ENCODE results near the gene GAS7.

Gene GAS7

GRCh38 chr17:9973669-9974447, 224.5 kb downstream of the GAS7 start:
- DNase-seq: no peak

GRCh38 chr17:9971991-9972390, 226.4 kb downstream of the GAS7 start:
- no peak for DNase-seq

GRCh38 chr17:9969301-9969935, 229.0 kb downstream of the GAS7 start:
- no peak for DNase-seq

GRCh38 chr17:9968881-9969280, 229.5 kb downstream of the GAS7 start:
- no peak for DNase-seq

GRCh38 chr17:9968008-9968407, 230.4 kb downstream of the GAS7 start:
- DNase-seq: no peak

GRCh38 chr17:9959377-9959981, 238.9 kb downstream of the GAS7 start:
- DNase-seq: no peak

- DNase-seq: no peak
Measured at GRCh38 chr17:9958586-9959281, 239.7 kb downstream of the GAS7 start.

GRCh38 chr17:9957244-9957643, 241.2 kb downstream of the GAS7 start:
- DNase-seq: no peak

- DNase-seq: no peak
Measured at GRCh38 chr17:9956474-9957131, 241.8 kb downstream of the GAS7 start.

- DNase-seq: no peak
Measured at GRCh38 chr17:9953492-9953891, 244.9 kb downstream of the GAS7 start.

GRCh38 chr17:9951803-9952202, 246.6 kb downstream of the GAS7 start:
- no peak for DNase-seq

- no peak for DNase-seq
Measured at GRCh38 chr17:9948928-9949327, 249.5 kb downstream of the GAS7 start.

- no peak for DNase-seq
Measured at GRCh38 chr17:9944704-9945103, 253.7 kb downstream of the GAS7 start.

GRCh38 chr17:9943343-9943742, 255.1 kb downstream of the GAS7 start:
- no peak for DNase-seq

GRCh38 chr17:9942885-9943284, 255.5 kb downstream of the GAS7 start:
- DNase-seq: no peak

GRCh38 chr17:9941305-9941704, 257.1 kb downstream of the GAS7 start:
- DNase-seq: no peak

GRCh38 chr17:9940841-9941240, 257.6 kb downstream of the GAS7 start:
- DNase-seq: no peak

- no peak for DNase-seq
Measured at GRCh38 chr17:9938764-9939163, 259.6 kb downstream of the GAS7 start.

GRCh38 chr17:9937901-9938300, 260.5 kb downstream of the GAS7 start:
- DNase-seq: no peak

- no peak for DNase-seq
Measured at GRCh38 chr17:9937241-9937761, 261.1 kb downstream of the GAS7 start.

- DNase-seq: no peak
Measured at GRCh38 chr17:9936095-9936494, 262.3 kb downstream of the GAS7 start.

- DNase-seq: no peak
Measured at GRCh38 chr17:9935408-9935807, 263.0 kb downstream of the GAS7 start.

- DNase-seq: no peak
Measured at GRCh38 chr17:9934331-9934730, 264.1 kb downstream of the GAS7 start.

All from activated effector memory CD4-positive, alpha-beta T cell treated with anti-CD3 and anti-CD28 coated beads, Interleukin-2, amount 50 U/mL, for 16 hours (primary cell).